Activated CD4-positive, alpha-beta T cell treated with anti-CD3 and anti-CD28 coated beads, Interleukin-2, amount 10 ng/mL, durations not matched to agents 24 days and 14 days (primary cell): ENCODE data around the gene BRSK2. TPM values are rescaled to one million over a fixed set of nuclear protein-coding genes. Genes with fewer than 3 reads are reported as not detected.
"Not testable (repeated sequence)": the region's sequence is repeated elsewhere in the genome, so short reads cannot be mapped to it uniquely, and the experiment has no call there.

Experiments used
- DNase-seq: peaks from one replicate; pipeline ENCODE4 v3.0.0; 2022
- H3K27ac Mint-ChIP-seq: one replicate; pipeline ENCODE4 v1.8.0; 2022; ENCODE audit warnings: mild to moderate bottlenecking, mixed read lengths
- H3K27me3 Mint-ChIP-seq: one replicate; pipeline ENCODE4 v1.8.0; 2022; ENCODE audit warnings: mixed read lengths
- H3K36me3 Mint-ChIP-seq: one replicate; pipeline ENCODE4 v1.8.0; 2022; ENCODE audit warnings: low read depth, mild to moderate bottlenecking, mixed read lengths
- H3K4me1 Mint-ChIP-seq: one replicate; pipeline ENCODE4 v1.8.0; 2021; ENCODE audit warnings: mixed read lengths
- H3K4me3 Mint-ChIP-seq: one replicate; pipeline ENCODE4 v1.8.0; 2022; ENCODE audit warnings: mild to moderate bottlenecking, moderate library complexity, mixed read lengths
- H3K9me3 Mint-ChIP-seq: one replicate; pipeline ENCODE4 v1.8.0; 2021; ENCODE audit warnings: mixed read lengths
- intact Hi-C: fragments of 100-400 bp; cut with micrococcal nuclease; formaldehyde crosslinking; loops from one replicate; pipeline ENCODE4 v1.15.1; 2023
- total RNA-seq: library from RNA; stranded (reverse); gene quantifications from 2 replicates; pipeline ENCODE4 v1.2.3, GENCODE V29; 2022

Gene BRSK2
- total RNA-seq, 1 donor from 2014 or later = 0.84 TPM

DNA sequence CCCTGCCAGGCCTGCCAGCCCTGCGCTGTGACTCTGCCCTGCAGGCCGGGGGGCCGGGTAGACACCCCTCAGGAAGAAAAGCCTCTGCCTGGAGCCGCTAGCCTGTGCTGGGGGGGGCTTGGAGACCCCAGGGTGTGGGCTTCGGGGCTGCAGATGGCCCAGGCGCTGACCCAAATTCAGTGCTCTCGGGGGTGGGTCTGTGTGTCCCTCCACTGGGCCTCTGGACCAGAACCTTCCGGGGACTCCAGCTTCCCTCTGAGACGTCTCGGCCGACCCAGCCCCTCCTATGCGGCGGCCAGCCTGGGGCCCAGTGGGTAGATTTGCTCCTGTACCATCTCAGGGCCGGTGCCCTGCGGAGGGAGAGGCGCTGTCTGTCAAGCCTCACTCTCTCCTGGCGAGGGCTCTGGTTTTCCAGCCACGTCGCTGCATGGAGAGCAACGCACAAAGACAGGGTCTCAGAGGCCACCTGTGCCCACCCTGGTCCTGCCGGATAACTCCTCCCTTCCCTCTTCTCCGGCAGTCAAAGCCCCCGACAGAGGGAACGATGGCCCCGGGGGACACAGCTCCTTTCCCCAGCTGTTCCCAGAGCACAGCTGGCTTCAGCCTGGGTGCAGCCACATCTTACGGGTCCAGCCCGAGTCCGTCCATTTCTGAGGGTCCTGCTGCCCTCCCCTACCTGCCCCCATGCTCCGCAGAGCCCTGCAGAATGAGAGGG is 40.2 kb upstream of the BRSK2 start:
- H3K27me3 Mint-ChIP-seq = no peaks in the 10 kb centered on the region
- intact Hi-C loops = no loop called here
- H3K4me1 Mint-ChIP-seq = no peaks in the 10 kb centered on the region
- no peaks in the 10 kb centered on the region for H3K9me3 Mint-ChIP-seq
- no peak overlapping the region for H3K27ac Mint-ChIP-seq
- H3K4me3 Mint-ChIP-seq = no peak overlapping the region
- no peak for DNase-seq
- H3K36me3 Mint-ChIP-seq = no peaks in the 10 kb centered on the region

DNA sequence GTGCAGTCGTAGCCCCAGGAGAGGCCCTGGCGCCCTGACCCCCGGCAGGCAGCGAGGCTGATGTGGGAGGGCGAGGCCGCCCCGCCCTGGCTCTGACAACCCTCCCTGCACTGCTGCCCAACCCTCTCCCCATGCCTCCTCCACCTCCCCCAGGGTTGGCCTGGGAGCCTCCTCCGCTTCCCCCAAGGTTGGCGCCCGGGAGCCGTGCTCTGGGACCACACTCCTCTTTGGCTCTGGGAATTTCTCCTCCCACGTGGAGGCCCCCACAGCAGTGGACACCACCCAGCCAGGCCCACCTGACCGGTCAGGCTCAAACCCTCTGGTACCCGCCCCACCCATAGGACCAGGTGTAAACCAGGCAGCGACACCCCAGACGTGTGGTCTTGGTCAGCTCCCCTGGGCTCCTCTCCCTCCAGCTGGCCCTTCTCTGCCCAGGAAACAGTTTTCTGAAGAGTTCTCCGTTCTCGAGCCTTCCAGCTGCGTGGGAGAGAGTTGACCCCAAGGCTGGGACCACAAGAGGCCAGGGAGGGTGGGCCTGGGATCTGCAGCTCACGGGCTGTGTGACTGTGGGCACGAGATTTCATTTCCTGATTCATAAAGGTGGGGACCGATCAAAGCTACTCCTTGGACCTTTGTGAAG is 39.5 kb upstream of the BRSK2 start:
- Mint-ChIP-seq H3K27ac (no peak overlapping the region), H3K27me3 (no peaks in the 10 kb centered on the region), H3K36me3 (no peaks in the 10 kb centered on the region), H3K9me3 (no peaks in the 10 kb centered on the region), H3K4me1 (no peaks in the 10 kb centered on the region), H3K4me3 (no peak overlapping the region)
- intact Hi-C loops = no loop called here
- no peak for DNase-seq

DNA sequence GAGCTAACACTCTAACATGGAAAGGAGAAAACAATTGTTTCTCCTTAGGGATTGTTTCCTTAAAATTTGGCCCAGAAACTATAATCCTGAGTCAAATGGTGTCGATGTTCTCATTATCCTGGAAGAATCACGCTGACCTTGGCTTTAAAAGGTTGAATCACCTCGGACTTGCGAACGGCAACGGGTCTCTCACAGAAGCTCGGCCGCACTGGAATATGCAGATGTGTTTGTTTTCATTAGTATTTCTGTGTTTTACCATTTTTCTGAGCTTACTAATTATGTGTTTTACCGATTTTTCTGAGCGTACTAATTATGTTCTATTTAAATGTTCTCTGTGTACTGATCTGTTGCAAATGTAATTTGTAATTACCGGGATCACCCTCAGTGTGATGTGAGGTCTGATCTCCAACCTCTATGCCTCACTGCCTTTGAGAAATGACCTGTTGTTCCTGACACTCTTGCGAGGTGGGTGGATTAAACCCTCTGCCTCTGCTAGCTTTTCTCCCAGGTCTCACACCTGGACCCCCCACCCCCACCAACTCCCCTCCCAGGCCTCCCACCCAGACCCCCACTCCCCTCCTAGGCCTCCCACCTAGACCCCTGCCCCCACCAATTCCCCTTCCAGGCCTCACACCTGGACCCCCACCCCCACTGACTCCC is 38.3 kb upstream of the BRSK2 start:
- Mint-ChIP-seq H3K36me3 (no peaks in the 10 kb centered on the region), H3K27ac (no peak overlapping the region), H3K9me3 (no peaks in the 10 kb centered on the region), H3K27me3 (peaks cover 2% of the 10 kb centered on the region), H3K4me1 (no peaks in the 10 kb centered on the region), H3K4me3 (no peak overlapping the region)
- intact Hi-C loops = no loop called here
- no peak for DNase-seq

DNA sequence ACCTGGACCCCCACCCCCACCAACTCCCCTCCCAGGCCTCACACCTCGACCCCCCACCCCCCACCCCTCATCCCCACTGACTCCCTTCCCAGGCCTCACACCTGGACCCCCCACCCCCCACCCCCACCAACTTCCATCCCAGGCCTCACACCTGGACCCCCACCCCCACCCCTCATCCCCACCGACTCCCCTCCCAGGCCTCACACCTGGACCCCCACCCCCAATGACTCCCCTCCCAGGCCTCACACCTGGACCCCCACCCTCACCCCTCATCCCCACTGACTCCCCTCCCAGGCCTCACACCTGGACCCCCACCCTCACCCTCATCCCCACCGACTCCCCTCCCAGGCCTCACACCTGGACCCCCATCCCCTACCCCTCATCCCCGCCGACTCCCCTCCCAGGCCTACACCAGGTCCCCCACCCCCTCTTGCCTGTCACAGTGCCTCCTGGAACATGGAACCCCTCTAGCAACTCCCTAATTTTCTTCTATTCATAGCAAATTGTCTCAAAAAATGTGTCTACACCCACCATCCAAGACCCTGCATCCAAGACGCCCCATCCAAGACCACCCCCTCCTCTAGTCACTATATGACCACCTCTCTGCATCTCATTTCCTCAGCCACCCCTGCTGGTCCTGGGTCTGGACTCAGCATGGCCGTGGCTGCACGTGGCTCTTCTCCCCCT is 36.9 kb upstream of the BRSK2 start:
- Mint-ChIP-seq H3K9me3 (no peaks in the 10 kb centered on the region), H3K4me1 (no peaks in the 10 kb centered on the region), H3K27ac (no peak overlapping the region), H3K36me3 (no peaks in the 10 kb centered on the region), H3K4me3 (no peak overlapping the region), H3K27me3 (peaks cover 2% of the 10 kb centered on the region)
- no peak for DNase-seq
- intact Hi-C loops = no loop called here

DNA sequence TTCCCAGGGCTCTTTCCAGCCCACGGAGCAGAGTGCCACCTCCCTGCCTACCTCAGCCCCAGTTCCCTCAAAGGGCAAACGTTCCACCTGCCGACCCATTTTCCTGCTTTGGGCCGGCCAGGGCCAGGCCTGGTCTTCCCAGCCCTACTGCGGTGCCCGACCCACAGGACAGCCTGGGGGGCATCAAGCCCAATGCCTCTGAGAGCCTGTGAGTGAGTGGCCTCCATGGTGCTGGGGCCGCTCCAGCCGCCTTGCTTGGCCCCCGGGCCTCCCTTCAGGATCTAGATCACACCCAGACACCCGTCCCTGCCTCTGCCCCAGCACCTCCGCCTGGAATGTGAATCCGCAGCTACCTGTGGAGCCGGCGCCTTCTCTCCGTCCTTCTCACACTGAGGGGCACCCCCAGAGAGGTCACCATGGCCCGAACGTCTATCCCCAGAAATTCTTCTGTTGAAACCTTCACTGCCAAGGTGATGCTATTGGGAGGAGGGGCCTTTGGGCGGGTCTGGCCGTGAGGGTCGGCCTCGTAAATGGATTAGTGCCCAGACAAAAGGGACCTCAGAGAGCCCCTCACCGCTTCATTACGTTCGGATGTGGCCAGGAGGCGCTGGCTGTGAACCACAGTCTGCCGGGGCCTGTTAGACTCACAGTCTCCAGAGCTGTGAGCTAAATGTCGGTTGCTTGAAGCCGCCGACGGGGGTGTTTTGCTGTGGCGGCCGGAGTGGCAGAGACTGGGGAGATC is 36.2 kb upstream of the BRSK2 start:
- H3K27ac Mint-ChIP-seq = no peak overlapping the region
- intact Hi-C loops = no loop called here
- no peaks in the 10 kb centered on the region for H3K4me1 Mint-ChIP-seq
- no peak for DNase-seq
- H3K9me3 Mint-ChIP-seq = no peaks in the 10 kb centered on the region
- peaks cover 2% of the 10 kb centered on the region for H3K27me3 Mint-ChIP-seq
- H3K4me3 Mint-ChIP-seq = no peak overlapping the region
- no peaks in the 10 kb centered on the region for H3K36me3 Mint-ChIP-seq

DNA sequence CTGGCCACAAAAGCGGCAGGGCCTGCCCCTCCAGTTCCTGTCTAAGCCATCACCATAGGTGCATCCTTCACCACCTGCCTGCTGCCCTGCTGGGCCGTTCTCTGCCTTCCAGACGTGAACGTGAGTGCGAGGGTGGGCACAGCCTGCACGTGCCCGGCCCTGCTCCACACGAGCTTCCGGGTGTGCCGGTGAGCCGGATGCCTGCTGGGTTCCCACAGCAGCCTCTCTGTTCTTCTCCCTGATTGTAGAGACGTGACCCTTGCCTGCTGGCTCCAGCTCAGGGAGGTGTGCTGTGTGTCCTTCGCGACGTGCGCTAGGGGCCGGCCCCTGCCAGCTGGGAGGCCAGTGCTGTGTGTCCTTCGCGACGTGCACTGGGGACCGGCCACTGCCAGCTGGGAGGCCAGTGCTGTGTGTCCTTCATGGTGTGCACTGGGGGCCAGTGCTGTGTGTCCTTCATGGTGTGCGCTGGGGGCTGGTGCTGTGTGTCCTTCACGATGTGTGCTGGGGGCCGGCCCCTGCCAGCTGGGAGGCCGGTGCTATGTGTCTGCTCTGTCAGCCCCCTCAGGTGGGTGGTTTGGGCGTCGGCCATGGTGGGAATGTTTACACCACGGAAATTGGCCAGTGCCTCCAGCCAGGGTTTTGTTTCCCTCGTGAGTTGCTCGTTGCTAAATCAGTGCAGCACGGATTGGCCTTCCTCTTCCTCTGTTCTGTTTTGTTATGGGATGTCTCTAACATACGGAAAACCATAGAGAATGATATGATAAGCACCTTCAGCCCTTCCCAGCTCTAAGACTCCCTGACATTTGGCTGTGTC is 35.4 kb upstream of the BRSK2 start:
- Mint-ChIP-seq H3K4me3 (no peak overlapping the region), H3K4me1 (no peaks in the 10 kb centered on the region), H3K36me3 (no peaks in the 10 kb centered on the region), H3K9me3 (no peaks in the 10 kb centered on the region), H3K27ac (no peak overlapping the region), H3K27me3 (peaks cover 2% of the 10 kb centered on the region)
- intact Hi-C loops = no loop called here
- no peak for DNase-seq

DNA sequence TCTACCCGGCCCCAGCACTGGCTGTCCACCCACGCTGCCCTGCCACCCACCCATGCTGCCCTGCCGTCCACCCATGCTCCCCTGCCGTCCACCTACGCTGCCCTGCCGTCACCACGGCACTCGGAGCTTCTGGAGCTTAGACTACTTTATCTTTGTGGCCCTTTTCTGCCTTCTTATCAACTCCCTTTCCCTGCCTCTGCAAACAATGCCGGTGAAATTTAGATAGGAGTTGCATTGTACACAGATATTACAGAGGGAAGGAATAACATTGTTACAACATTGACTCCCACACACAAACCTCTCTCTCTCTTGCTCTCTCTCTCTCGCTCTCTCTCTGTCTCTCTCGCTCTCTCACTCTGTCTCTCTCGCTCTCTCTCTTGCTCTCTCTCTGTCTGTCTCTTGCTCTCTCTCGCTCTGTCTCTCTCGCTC is 33.7 kb upstream of the BRSK2 start:
- DNase-seq = no peak
- no peak overlapping the region for H3K27ac Mint-ChIP-seq
- H3K36me3 Mint-ChIP-seq = no peaks in the 10 kb centered on the region
- H3K4me3 Mint-ChIP-seq = no peak overlapping the region
- no peaks in the 10 kb centered on the region for H3K4me1 Mint-ChIP-seq
- intact Hi-C loops = no loop called here
- H3K9me3 Mint-ChIP-seq = no peaks in the 10 kb centered on the region
- peaks cover 2% of the 10 kb centered on the region for H3K27me3 Mint-ChIP-seq

DNA sequence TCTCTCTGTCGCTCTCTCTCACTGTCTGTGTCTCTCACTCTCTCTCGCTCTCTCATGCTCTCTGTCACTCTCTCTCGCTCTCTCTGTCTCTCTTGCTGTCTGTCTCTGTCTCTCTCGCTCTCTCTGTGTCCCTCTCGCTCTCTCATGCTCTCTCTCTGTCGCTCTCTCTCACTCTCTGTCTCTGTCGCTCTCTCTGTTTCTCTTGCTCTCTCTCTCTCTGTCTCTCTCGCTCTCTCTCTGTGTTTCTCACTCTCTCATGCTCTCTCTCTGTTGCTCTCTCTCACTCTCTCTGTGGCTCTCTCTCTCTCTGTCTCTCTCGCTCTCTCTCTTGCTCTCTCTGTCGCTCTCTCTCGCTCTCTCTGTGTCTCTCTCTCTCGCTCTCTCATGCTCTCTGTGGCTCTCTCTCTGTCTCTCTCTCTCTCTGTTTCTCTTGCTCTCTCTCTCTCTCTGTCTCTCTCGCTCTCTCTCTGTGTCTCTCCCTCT is 33.2 kb upstream of the BRSK2 start:
- DNase-seq = no peak
- H3K27ac Mint-ChIP-seq = no peak overlapping the region
- H3K4me3 Mint-ChIP-seq = no peak overlapping the region
- peaks cover 2% of the 10 kb centered on the region for H3K27me3 Mint-ChIP-seq
- no peaks in the 10 kb centered on the region for H3K9me3 Mint-ChIP-seq
- intact Hi-C loops = no loop called here
- no peaks in the 10 kb centered on the region for H3K36me3 Mint-ChIP-seq
- H3K4me1 Mint-ChIP-seq = no peaks in the 10 kb centered on the region

DNA sequence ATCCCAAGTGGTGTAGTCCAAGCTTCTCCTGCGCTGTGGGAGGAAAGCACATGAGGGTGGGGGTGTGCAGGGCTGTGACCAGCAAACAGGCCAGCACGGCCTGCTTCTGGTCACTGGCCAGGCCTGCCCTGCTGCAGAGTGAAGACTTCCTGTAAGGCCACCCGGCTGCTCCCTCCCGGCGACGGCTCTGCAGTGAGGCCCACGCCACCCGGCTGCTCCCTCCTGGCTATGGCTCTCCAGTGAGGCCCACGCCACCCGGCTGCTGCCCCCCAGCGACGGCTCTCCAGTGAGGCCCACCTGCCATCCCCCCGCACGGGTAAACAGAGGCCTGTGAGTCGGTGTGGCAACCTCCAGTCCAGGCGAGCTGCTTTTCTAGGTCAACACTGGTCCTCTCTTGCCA is 31.4 kb upstream of the BRSK2 start:
- Mint-ChIP-seq H3K4me1 (no peaks in the 10 kb centered on the region), H3K36me3 (no peaks in the 10 kb centered on the region), H3K4me3 (no peak overlapping the region), H3K27ac (no peak overlapping the region), H3K9me3 (no peaks in the 10 kb centered on the region), H3K27me3 (peaks cover 2% of the 10 kb centered on the region)
- intact Hi-C loops = no loop called here
- no peak for DNase-seq

DNA sequence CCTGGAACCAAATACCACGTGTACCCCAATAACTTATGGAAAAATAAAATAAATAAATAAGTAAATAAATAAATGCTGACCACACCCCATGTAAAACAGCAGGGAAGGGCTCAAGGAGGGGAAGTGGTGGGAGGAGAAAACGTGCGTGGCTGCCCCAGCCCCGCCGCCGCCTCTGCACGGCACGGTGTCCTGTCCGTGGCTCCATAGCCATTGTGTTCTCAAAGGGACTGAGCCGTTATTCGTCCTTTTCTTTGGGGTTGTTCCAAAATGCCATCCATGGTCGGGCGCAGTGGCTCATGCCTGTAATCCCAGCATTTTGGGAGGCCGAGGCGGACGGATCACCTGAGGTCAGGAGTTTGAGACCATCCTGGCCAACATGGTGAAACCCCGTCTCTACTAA is 30.8 kb upstream of the BRSK2 start:
- H3K9me3 Mint-ChIP-seq, intact Hi-C loops, H3K27me3 Mint-ChIP-seq, H3K4me1 Mint-ChIP-seq, H3K27ac Mint-ChIP-seq, H3K4me3 Mint-ChIP-seq, H3K36me3 Mint-ChIP-seq, DNase-seq: not testable (repeated sequence)

DNA sequence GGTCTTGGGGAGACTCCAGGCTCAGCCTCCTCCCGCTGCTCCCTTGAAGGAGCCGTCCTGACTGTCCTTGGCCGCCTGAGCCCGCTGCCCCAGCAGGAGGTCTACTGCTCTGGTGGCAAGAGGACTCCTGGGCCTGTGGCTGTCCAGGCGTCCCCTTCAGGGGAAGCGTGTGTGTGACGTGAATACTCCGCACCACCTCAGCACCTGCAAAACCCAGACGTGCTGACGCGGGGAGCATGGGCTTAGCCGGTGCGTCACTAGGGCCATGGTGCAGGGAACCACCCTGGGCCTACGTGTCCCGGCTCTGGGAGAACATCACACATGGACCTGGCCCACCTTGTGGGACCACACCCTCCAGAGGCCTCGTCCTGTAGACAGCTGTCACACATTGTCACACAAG is 30.2 kb upstream of the BRSK2 start:
- no peaks in the 10 kb centered on the region for H3K4me1 Mint-ChIP-seq
- H3K36me3 Mint-ChIP-seq = no peaks in the 10 kb centered on the region
- intact Hi-C loops = no loop called here
- H3K4me3 Mint-ChIP-seq = no peak overlapping the region
- no peak for DNase-seq
- peaks cover 4% of the 10 kb centered on the region for H3K27me3 Mint-ChIP-seq
- H3K9me3 Mint-ChIP-seq = no peaks in the 10 kb centered on the region
- H3K27ac Mint-ChIP-seq = no peak overlapping the region

DNA sequence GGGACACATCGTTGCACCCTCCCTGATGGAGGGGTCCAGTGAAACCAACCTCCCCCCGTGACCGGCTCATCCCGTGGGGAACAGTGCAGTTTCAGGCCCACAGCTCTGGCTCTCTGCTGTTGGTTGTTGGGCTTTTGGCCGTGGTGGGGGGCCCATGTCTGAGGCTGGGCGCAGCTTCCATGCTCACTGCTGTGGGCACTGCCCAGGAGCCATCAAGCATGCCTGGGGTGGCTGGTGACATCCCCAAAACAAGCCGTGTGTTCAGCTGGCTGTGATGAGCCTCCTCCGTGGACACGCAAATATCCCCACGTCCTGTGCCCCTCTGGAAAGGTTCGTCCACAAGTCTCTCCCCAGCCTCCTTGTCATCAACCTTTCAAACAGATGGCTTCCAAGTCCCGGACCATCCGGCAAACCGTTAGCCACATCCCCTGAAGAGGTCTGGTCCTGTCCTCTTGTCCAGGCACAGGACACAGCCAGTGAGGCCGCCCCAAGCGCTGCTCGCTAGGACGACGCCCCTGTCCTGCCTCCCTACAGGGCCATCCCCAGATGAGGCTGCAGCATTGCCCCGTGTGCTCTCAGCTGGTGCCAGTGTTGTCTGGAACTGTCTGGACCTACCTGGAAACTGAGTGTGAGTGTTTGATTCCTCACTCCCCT is 29.4 kb upstream of the BRSK2 start:
- Mint-ChIP-seq H3K27ac (no peak overlapping the region), H3K4me1 (no peaks in the 10 kb centered on the region)

More for the DNA sequence above, 29.4 kb upstream of the BRSK2 start:
- H3K36me3 Mint-ChIP-seq = no peaks in the 10 kb centered on the region
- peaks cover 4% of the 10 kb centered on the region for H3K27me3 Mint-ChIP-seq
- DNase-seq = no peak
- H3K9me3 Mint-ChIP-seq = no peaks in the 10 kb centered on the region
- intact Hi-C loops = no loop called here
- H3K4me3 Mint-ChIP-seq = no peak overlapping the region
